HG03432 (cell line): Measurements from ENCODE around the gene DNAJC27.
A peak's percentile ranks its signal among the peaks of the same experiment; 100 is the strongest.

ENCODE experiments used
- ATAC-seq: cut with Tn5 transposase; IDR thresholded peaks from one replicate; pipeline ENCODE4 v1.9.1; 2021; ENCODE audit warnings: mild to moderate bottlenecking, moderate library complexity; ENCODE audit not compliant: unreplicated experiment

Gene DNAJC27

DNA sequence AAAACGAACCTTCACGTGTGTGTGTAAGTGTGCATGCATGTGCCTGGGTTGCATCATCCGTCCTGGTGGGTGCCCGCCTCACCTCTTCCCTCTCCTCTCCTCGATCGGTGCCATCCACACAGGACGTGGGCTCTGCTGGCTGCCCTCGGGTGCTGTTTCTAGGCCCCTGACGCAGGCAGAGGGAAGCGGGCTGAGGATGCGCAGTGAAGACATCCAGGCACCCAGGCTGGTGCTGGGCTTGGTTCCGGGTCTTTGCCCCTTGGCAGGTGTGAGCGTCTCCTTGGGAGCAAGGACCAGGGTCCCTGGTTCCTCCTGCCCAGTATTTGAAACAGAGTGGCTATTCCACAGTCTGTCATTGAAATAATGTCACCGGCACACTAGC, 45.5 kb downstream of the DNAJC27 start:
- no peak for ATAC-seq

- no peak for ATAC-seq
Observed at GRCh38 chr2:24925815-24926214, 45.9 kb downstream of the DNAJC27 start.

DNA sequence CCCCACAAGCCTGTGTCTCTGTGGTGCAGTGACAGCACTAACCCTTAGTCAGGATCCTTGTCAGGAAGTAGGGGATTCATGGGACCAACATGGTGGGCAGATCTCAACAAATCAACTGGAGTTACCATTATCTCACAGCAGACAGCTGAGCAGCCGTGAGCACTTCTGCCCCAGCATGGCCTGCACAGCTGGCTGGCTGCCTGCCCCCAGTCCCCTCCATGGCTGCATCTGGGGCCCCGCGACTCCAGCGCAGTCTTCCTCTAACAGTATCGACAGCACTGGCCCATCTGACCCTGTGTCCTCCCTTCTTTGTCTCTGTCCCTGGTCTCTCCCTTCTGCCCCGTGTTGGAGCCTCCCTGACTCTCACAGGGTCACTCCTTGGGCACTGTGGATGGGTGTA, 47.0 kb downstream of the DNAJC27 start:
- no peak for ATAC-seq

GRCh38 chr2:24924266-24924665, 47.5 kb downstream of the DNAJC27 start:
- ATAC-seq, result no peak

- ATAC-seq, result no peak
Observed at GRCh38 chr2:24923106-24923505, 48.6 kb downstream of the DNAJC27 start.

DNA sequence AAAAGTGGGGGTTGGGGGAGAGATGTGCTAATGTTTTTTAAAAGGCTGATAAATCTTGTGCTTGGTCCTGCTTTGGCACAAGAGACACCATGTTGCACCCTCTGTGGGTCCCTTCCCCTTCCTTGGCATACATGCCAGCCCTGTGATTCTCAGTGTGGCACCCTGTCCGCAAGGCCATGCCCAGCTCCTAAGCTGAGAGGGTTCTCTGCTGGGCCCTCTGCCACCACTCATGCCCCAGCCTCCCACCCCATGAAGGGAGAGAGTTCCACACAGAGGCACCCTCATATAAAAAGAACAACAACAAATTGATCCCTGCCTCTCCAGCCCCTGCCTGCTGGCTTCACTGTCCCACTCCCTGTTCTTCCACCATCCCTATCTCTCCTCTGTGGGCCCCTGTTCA, 49.2 kb downstream of the DNAJC27 start:
- no peak for ATAC-seq

DNA sequence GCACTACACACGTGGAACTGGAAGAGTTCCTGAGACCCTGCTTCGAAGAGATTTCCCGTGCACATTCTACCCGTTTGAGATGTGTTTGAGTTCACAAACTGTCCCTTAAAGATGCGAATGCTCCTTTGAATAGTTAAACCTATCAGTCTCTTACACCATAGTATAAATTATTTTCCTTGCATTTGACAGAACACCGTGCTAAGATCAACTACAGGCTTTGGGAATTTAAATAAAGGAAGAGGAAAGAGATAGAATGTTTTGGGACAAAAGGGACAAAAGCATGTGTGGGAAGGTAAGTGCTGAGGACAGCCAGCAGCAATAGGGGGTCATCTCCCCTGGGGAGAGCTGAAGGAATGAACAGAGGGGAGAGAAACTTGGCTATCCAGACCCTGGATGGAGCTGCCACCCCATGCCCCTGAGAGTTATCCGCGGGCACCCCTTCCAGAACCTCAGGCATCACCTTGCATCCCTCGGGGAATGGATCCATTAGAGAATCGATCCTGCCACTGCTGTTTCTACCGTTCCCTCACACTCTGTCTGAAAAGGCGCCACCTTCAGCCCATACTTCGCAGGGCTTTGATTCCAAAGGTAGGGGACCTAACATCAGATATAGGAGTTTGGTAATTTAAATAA, 50.8 kb downstream of the DNAJC27 start:
- ATAC-seq, result no peak

GRCh38 chr2:24920098-24920808, 51.5 kb downstream of the DNAJC27 start, which contains the start of gene ADCY3:
TSS of gene ADCY3 (minus strand) at chr2:24920237. CDS start at chr2:24918987, 1,250 bp downstream.
- ATAC-seq, result peak; percentile 62

DNA sequence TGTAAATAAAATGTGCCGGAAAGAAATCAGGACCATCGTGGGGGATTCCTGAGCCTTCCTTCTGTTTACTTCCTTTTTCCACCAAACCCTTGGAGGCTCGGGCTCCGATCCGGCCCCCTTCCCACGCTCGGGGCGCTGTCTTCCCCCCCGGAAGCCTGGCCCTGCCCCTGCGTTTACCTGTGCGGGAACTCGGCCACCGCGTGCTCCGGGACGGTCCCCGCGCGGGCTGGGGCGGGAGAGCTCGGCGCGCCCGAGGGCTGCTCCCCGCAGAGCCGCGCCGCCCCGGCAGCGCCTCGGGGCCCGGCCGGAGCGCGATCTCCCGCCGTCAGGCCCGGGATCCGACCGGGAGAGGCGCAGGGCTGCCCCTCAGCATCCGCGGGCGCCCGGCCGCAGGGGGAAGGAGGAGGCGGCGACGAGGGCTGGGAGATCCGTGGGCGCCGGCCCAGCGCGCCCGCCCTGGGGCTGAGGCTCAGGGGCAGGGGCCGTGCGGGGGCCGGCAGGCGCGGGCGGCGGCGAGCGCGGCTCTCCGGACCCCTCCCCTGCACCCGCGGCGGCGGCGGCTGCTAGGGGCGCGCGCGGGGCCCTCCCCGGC, 52.2 kb downstream of the DNAJC27 start:
- ATAC-seq, result peak; percentile 26

- peak; percentile 21 for ATAC-seq
Observed at GRCh38 chr2:24919037-24919505, 52.7 kb downstream of the DNAJC27 start.

DNA sequence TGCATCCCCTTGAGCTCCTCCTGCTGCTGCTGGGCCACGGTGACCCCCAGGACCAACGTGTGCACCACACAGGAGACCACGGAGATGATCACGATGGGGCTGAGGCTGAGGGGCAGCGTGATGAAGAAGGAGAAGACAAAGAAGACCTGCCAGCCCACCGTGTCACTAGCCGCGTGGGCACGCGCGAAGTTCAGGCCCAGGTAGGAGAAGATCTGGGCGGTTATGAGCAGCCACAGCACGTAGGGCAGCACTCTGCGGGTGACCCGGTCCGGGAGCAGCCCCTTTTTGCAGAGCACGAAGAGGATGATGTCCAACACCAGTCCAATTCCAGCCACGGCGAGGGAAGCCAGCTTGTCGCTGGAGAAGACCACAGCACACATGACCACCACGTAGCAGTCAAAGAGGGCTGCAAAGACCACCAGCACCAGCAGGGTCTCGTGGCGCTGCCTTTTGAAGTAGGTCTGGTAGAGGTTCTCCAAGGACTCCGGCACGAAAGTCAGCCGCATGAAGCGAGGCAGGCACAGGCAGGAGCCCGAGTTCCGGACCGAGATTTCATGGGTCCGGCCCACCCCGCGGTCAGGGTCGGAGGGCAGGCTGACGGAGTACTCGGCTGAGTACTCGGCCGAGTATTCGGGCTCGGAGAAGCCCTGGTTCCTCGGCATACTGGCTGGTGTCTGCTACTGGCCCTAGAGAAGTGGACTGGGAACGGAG, 53.3 kb downstream of the DNAJC27 start:
- ATAC-seq, result no peak

DNA sequence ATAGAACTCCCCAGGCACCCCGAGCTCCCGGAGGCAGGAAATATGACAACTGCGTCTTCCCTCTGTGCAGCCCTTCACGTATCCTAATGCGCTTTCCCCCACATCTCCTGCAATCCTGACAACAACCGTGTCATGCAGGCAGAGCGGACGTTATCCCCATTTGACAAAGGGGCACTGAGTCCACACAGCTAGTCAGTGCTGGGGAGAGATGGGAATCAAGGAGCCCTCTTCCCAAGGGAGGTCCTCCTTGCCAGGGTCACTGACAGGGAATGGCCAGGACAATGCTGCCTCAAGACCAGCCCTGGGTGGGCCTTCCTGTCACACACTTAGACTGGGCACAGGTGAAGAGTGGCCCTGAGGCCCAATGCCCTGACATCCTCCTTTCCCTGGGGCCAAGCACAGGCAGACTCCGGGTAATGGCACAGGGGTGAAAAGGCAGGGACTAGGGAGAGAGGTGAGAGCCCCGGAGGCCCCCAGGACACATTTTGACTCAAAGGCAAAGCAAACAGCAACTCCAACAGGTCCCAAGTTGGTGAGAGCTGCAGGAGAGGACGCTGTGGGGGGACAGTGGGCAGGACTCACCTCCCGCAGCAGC, 53.9 kb downstream of the DNAJC27 start:
- ATAC-seq, result no peak

DNA sequence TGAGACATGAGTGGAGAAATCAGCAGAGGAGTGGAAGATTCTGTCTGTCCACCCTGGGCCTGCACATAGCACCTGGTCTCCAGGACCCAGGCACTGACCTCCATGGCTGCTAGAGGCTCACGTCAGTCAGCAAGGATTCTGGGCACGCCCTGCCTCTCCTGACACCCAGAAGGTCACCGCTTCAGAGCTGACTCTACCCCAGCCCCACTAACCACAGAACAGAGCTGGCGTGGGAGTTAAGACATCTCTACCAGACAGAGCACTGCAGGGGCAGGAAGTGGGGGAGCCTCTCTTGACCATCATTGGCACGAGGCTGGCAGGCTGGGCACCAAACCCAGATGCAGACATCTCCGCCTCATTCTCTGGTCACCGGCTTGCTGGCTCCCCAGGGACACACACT, 54.7 kb downstream of the DNAJC27 start:
- peak; percentile 22 for ATAC-seq

- ATAC-seq, result no peak
Observed at GRCh38 chr2:24915796-24916195, 56.0 kb downstream of the DNAJC27 start.

GRCh38 chr2:24915175-24915574, 56.6 kb downstream of the DNAJC27 start:
- ATAC-seq, result no peak

DNA sequence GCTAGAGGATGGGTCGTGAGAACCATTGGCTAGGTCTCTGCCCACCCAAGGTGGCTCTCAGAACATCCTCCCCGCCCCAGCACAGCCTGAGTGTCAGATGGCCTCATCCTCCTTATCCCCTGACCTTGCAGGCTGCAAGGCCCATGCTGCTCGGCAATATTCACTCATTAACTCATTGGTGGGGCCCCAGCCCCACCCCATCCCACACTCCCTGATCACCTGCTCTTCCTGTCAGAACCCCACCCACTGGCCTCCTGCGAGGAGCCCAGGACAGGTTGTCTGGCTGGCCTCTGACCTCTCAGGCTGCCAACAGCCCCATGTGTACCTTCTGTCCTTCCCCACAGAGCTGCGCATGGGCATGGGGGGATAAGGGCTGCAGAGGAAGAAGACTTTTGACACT, 57.0 kb downstream of the DNAJC27 start:
- no peak for ATAC-seq

- no peak for ATAC-seq
Observed at GRCh38 chr2:24913911-24914310, 57.8 kb downstream of the DNAJC27 start.

DNA sequence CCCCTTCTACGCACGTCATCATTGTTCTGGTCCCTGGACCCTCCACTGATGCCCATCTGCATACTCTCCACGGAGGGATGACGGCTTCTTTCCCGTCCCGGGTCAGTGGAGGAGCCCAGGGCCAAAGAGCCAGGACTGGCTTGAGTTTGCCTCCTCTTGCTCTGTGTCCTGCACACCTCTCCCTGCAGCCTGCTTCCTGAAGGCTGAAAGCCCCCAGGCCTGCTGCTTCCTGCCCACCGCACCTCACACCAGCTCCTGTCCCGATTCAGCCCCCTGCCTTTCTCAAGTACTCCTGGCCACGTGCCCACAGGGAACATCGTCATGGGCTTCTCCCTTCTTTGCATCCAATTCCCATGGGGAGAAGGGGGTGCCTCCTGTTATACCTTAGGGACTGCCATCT, 58.8 kb downstream of the DNAJC27 start:
- ATAC-seq, result no peak

GRCh38 chr2:24912523-24912922, 59.2 kb downstream of the DNAJC27 start:
- no peak for ATAC-seq

GRCh38 chr2:24910245-24910644, 61.5 kb downstream of the DNAJC27 start:
- no peak for ATAC-seq

DNA sequence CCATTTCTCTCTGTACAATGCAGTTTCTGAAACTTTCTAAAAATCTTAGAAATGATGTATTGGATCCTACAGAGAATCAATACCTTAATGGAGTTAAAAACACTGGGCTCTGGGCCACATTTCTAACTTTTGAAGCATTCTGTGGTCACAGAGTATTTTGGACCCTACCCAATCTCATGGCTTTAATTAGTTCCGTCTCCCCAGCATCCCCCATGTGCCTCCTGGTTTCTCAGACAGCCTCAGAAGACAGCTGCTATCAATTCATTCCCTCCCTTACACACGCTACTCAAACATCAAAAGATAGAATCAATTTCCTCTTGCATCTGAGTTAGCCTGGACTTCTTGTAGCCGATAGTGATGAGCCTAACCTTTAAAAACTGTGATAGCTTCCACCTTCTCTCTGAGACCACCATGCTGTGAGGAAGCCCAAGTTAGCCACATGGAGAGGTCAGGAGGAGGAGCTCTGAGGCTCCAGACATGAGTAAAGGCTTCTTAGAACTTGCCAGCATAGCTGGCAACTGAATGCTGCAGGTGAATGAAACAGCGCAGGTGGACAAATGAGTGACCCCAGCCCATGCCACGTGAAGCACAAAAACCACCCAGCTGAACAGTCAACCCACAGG, 62.1 kb downstream of the DNAJC27 start:
- no peak for ATAC-seq
